SU-DHL-6 (cell line): ENCODE results near the gene PDLIM4.

Experiments
- EZH2phosphoT487 ChIP-seq: fragments of 200-600 bp; sonication (generic), shearing (Covaris generic); conservative IDR thresholded peaks from 2 replicates; pipeline ENCODE4 v1.6.1; 2018; ENCODE audit warnings: mild to moderate bottlenecking, antibody characterized with exemption, low read length, moderate library complexity, mixed read lengths
- TF ChIP-seq, protein P1 (sequence below): fragments of 200-600 bp; sonication (generic); IDR thresholded peaks from one replicate; pipeline ENCODE4 v1.5.1; 2017; ENCODE audit warnings: antibody characterized with exemption, mild to moderate bottlenecking, low read length, moderate library complexity; ENCODE audit not compliant: insufficient read depth, poor library complexity, severe bottlenecking

DNA sequence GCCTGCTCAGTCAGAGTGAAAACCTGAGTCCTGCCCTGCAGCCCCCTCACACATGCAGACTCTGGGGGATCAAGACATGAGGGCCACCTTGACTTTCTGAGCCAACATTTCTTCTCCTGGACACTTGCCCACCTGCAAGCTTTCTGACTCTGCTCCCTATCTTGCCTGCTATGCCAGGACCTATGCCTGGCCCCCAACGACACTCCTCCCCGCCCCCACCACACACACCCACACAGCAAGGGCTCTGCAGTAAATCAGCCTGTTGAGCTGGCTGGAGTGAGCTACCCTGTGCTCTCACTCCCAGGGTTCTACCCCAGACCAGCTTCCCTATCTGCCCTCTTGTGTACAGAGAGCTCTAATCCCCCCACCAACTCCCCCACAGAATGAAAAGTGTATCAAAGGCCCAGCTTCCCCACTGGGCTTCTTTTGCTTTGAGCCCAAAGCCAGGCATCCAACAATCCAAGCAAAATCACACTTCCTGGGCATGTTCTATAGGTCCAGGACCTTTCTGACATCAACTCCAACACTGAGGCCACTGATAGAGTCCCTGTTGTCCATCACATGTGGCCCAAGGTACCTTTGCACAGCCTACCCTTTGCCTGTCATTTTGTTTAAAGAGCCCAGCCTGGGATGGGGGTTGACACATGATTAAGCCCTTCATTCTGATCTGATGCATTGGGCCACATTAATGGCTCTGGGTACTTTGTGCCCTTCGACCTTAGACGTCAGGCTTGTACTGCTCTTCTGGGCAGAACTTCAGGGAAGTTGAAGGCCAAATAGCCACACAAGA lies 7.2 kb downstream of the PDLIM4 start:
- TF ChIP-seq, protein P1, sequence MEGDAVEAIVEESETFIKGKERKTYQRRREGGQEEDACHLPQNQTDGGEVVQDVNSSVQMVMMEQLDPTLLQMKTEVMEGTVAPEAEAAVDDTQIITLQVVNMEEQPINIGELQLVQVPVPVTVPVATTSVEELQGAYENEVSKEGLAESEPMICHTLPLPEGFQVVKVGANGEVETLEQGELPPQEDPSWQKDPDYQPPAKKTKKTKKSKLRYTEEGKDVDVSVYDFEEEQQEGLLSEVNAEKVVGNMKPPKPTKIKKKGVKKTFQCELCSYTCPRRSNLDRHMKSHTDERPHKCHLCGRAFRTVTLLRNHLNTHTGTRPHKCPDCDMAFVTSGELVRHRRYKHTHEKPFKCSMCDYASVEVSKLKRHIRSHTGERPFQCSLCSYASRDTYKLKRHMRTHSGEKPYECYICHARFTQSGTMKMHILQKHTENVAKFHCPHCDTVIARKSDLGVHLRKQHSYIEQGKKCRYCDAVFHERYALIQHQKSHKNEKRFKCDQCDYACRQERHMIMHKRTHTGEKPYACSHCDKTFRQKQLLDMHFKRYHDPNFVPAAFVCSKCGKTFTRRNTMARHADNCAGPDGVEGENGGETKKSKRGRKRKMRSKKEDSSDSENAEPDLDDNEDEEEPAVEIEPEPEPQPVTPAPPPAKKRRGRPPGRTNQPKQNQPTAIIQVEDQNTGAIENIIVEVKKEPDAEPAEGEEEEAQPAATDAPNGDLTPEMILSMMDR, result no peak
- TF ChIP-seq EZH2phosphoT487, result no peak
